MM.1S (cell line): ENCODE measurements around the gene NOXA1.

Experiments
- DNase-seq: peaks from one replicate; pipeline ENCODE4 v3.0.0-alpha.2; 2015
- H2AFZ ChIP-seq: fragments of 300-600 bp; sonication (generic); 2 replicates; pipeline ENCODE4 v1.6.0; 2016; ENCODE audit warnings: antibody characterized with exemption, low read length
- H3F3A ChIP-seq: fragments of 300-600 bp; sonication (generic); 2 replicates; pipeline ENCODE4 v1.6.1; 2016; ENCODE audit warnings: mild to moderate bottlenecking, antibody characterized with exemption, low read length, moderate library complexity, mixed read lengths; ENCODE audit not compliant: insufficient read depth
- H3K27ac ChIP-seq: fragments of 300-600 bp; sonication (generic); 2 replicates; pipeline ENCODE4 v1.5.1; 2016; ENCODE audit warnings: mild to moderate bottlenecking, low read length
- H3K27me3 ChIP-seq: fragments of 300-600 bp; sonication (generic); replicated peaks from 2 replicates; pipeline ENCODE4 v1.6.0; 2016; ENCODE audit warnings: low read length; ENCODE audit not compliant: insufficient read depth
- H3K36me3 ChIP-seq: fragments of 300-600 bp; sonication (generic); replicated peaks from 2 replicates; pipeline ENCODE4 v1.6.1; 2016; ENCODE audit warnings: mild to moderate bottlenecking, low read length, mixed read lengths; ENCODE audit not compliant: insufficient read depth
- H3K4me1 ChIP-seq: fragments of 300-600 bp; sonication (generic); 2 replicates; pipeline ENCODE4 v1.6.1; 2016; ENCODE audit warnings: low read length, mixed read lengths
- H3K4me2 ChIP-seq: fragments of 300-600 bp; sonication (generic); 2 replicates; pipeline ENCODE4 v1.6.0; 2016; ENCODE audit warnings: low read depth, low read length
- H3K4me3 ChIP-seq: fragments of 300-600 bp; sonication (generic); 2 replicates; pipeline ENCODE4 v1.5.1; 2016; ENCODE audit warnings: low read length, mixed read lengths
- H3K79me2 ChIP-seq: fragments of 300-600 bp; sonication (generic); 2 replicates; pipeline ENCODE4 v1.6.1; 2016; ENCODE audit warnings: mixed run types, low read length, mixed read lengths
- H3K9ac ChIP-seq: fragments of 300-600 bp; sonication (generic); 2 replicates; pipeline ENCODE4 v1.6.1; 2016; ENCODE audit warnings: low read length, mixed read lengths
- H3K9me2 ChIP-seq: fragments of 300-600 bp; sonication (generic); replicated peaks from 2 replicates; pipeline ENCODE4 v1.6.1; 2016; ENCODE audit warnings: mild to moderate bottlenecking, low read length, mixed read lengths; ENCODE audit not compliant: insufficient read depth
- H3K9me3 ChIP-seq: fragments of 300-600 bp; sonication (generic); replicated peaks from 2 replicates; pipeline ENCODE4 v1.6.1; 2016; ENCODE audit warnings: mild to moderate bottlenecking, low read length, mixed read lengths; ENCODE audit not compliant: insufficient read depth
- H4K20me1 ChIP-seq: fragments of 300-600 bp; sonication (generic); 2 replicates; pipeline ENCODE4 v1.6.1; 2016; ENCODE audit warnings: mild to moderate bottlenecking, low read length, moderate library complexity, mixed read lengths; ENCODE audit not compliant: insufficient read depth
- EZH2 ChIP-seq: fragments of 300-600 bp; sonication (generic); optimal IDR thresholded peaks from 2 replicates; pipeline ENCODE3; 2017; ENCODE audit warnings: low read depth, mild to moderate bottlenecking, antibody characterized with exemption, low read length, mixed read lengths
- EZH2phosphoT487 ChIP-seq: fragments of 300-600 bp; sonication (generic); IDR thresholded peaks from 2 replicates; pipeline ENCODE4 v1.6.1; 2018; ENCODE audit warnings: antibody characterized with exemption, low read length
- TF ChIP-seq, protein P1 (sequence below): fragments of 300-600 bp; sonication (generic); IDR thresholded peaks from 2 replicates; pipeline ENCODE4 v1.5.1; 2016; ENCODE audit warnings: antibody characterized with exemption, low read length, mixed read lengths

The NOXA1 gene

DNA sequence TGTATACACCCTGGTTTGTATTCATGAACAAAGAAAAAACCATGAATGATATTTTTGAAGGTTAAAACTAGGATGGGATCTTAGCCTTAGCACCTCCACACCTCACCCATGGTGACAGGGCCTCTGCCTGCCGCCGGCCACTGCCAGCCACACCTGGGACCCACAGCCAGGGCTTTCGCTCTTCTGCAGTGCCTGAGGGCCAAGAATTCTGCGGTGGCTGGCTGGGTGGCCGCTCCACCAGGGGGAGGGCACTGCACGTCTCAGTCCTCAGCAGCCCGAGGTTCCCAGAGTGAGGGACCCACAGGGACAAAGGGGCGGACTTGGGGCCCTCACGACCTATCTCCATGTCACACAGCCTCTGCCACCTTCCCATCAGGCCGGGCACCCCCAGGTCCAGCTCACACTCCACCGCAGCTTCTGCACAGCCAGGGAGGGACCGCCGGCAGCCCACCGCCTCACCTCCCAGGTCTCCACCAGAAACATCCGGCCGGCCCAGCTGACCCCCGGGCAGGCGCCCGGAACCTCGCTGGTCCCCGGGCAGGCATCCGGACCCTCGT is 7.1 kb upstream of the NOXA1 start:
- TF ChIP-seq, protein P1, sequence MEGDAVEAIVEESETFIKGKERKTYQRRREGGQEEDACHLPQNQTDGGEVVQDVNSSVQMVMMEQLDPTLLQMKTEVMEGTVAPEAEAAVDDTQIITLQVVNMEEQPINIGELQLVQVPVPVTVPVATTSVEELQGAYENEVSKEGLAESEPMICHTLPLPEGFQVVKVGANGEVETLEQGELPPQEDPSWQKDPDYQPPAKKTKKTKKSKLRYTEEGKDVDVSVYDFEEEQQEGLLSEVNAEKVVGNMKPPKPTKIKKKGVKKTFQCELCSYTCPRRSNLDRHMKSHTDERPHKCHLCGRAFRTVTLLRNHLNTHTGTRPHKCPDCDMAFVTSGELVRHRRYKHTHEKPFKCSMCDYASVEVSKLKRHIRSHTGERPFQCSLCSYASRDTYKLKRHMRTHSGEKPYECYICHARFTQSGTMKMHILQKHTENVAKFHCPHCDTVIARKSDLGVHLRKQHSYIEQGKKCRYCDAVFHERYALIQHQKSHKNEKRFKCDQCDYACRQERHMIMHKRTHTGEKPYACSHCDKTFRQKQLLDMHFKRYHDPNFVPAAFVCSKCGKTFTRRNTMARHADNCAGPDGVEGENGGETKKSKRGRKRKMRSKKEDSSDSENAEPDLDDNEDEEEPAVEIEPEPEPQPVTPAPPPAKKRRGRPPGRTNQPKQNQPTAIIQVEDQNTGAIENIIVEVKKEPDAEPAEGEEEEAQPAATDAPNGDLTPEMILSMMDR, result no peak
- TF ChIP-seq EZH2, result no peak
- TF ChIP-seq EZH2phosphoT487, result no peak
- no peak overlapping the region for H3K4me2 ChIP-seq
- H3F3A ChIP-seq, result no peaks in the 10 kb centered on the region
- peaks cover 15% of the 10 kb centered on the region; the same call in 1 of the 2 replicates for H3K79me2 ChIP-seq
- no peak overlapping the region for H2AFZ ChIP-seq
- H3K4me3 ChIP-seq, result no peak overlapping the region
- no peaks in the 10 kb centered on the region for H3K9me2 ChIP-seq
- H3K27me3 ChIP-seq, result no peaks in the 10 kb centered on the region
- H3K36me3 ChIP-seq, result no peaks in the 10 kb centered on the region
- DNase-seq, result no peak
- H3K9me3 ChIP-seq, result no peaks in the 10 kb centered on the region
- H3K9ac ChIP-seq, result no peak overlapping the region
- H3K4me1 ChIP-seq, result no peaks in the 10 kb centered on the region; the same call in 1 of the 2 replicates
- H3K27ac ChIP-seq, result no peak overlapping the region
- H4K20me1 ChIP-seq, result no peaks in the 10 kb centered on the region

DNA sequence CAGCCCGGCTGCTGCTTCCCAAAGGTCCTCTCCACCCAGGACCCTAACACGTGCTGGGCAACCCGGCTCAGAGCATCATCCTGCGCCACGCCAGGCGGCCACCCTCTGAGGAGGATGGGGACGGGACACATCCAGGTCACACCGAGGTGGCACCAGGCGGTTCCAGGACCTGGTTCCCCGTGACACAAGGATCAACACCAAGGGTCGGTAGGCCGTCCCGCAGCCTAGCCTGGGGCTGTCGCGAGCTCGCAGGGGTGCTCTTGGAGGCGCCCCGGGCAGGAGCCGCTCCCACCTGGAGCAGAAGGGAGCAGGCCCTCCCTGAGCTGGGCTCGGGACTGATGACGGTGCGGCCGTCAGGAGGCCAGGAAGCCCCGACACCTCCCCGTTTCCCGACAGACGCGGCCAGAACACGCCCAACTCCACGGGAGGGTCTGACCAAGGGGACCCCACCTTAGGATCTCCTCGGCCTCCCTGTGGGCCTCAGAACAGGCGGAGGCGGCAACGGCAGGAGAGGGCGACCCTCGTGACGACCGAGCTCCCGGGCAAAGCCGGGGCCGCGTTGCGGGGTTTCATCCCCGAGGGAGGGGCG is 6.5 kb upstream of the NOXA1 start:
- Histone ChIP-seq H3K9me3 (no peaks in the 10 kb centered on the region), H3K79me2 (peaks cover 20% of the 10 kb centered on the region), H3K4me1 (no peaks in the 10 kb centered on the region; the same call in 1 of the 2 replicates), H2AFZ (no peak overlapping the region), H3K27ac (no peak overlapping the region), H3K4me2 (no peak overlapping the region), H3K9ac (no peak overlapping the region), H3F3A (no peaks in the 10 kb centered on the region), H3K9me2 (no peaks in the 10 kb centered on the region), H3K4me3 (no peak overlapping the region), H3K27me3 (no peaks in the 10 kb centered on the region), H4K20me1 (no peaks in the 10 kb centered on the region), H3K36me3 (no peaks in the 10 kb centered on the region)
- TF ChIP-seq EZH2 (no peak), EZH2phosphoT487 (no peak)
- TF ChIP-seq, protein P1, result no peak
- no peak for DNase-seq

DNA sequence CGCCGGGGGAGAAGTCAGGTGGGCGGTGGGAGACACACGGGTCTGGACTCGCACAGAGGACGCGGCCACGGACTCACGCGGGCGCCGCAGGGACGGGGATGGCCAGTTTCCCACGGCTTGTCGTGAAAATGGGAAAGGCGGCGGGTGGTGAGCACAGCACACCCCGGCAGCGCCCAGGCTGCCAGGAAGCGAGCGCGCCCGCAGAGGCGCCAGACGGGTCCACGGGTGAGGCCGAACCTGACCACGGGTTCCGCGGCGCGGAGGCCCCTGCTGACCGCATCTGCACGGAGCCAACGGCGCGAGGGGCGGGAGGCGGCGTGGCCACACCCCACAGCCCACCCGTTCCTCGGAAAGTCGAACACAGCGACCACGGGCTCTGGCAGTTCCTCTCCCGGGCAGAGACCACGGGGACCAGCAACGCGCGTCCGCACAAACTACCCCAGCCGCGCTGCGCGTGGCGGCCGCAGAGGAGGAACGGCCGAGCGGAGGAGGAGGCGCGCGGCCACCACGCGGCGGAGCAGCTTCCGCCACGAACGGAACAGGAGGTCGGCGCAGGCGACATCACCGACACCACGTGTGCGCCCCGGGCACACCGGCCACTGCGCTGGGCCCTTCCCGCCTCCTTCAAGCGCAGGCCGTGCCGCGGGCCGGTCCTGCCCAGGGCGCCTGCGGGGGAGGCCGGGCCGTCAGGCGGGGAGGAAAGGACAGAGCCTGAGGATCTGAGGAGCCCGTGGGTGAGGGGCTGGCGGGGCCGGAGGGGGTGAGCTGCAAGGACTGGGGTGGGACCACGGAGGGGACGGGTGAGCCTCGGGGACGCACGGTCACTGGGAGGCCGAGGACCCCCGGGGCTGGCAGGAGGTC is 5.8 kb upstream of the NOXA1 start:
- no peak for DNase-seq
- Histone ChIP-seq H3K27ac (no peak overlapping the region), H4K20me1 (no peaks in the 10 kb centered on the region), H3K4me2 (no peak overlapping the region), H3K9me2 (no peaks in the 10 kb centered on the region), H3K9me3 (no peaks in the 10 kb centered on the region), H2AFZ (no peak overlapping the region), H3K27me3 (no peaks in the 10 kb centered on the region), H3K36me3 (no peaks in the 10 kb centered on the region), H3K4me3 (no peak overlapping the region), H3K4me1 (no peaks in the 10 kb centered on the region), H3F3A (no peaks in the 10 kb centered on the region), H3K9ac (no peak overlapping the region), H3K79me2 (peaks cover 27% of the 10 kb centered on the region)
- TF ChIP-seq EZH2, result no peak
- no peak for TF ChIP-seq EZH2phosphoT487
- TF ChIP-seq, protein P1, result no peak
